ENCODE measurements around the gene LMAN2L. TPM values are rescaled to one million over a fixed set of nuclear protein-coding genes. Genes with fewer than 3 reads are reported as not detected.

Gene LMAN2L, protein sequence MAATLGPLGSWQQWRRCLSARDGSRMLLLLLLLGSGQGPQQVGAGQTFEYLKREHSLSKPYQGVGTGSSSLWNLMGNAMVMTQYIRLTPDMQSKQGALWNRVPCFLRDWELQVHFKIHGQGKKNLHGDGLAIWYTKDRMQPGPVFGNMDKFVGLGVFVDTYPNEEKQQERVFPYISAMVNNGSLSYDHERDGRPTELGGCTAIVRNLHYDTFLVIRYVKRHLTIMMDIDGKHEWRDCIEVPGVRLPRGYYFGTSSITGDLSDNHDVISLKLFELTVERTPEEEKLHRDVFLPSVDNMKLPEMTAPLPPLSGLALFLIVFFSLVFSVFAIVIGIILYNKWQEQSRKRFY
- polyA plus RNA-seq (2013, experiment 1 of 2): 17.6 TPM
- 18.5 TPM for polyA plus RNA-seq (2013, experiment 2 of 2)

DNA sequence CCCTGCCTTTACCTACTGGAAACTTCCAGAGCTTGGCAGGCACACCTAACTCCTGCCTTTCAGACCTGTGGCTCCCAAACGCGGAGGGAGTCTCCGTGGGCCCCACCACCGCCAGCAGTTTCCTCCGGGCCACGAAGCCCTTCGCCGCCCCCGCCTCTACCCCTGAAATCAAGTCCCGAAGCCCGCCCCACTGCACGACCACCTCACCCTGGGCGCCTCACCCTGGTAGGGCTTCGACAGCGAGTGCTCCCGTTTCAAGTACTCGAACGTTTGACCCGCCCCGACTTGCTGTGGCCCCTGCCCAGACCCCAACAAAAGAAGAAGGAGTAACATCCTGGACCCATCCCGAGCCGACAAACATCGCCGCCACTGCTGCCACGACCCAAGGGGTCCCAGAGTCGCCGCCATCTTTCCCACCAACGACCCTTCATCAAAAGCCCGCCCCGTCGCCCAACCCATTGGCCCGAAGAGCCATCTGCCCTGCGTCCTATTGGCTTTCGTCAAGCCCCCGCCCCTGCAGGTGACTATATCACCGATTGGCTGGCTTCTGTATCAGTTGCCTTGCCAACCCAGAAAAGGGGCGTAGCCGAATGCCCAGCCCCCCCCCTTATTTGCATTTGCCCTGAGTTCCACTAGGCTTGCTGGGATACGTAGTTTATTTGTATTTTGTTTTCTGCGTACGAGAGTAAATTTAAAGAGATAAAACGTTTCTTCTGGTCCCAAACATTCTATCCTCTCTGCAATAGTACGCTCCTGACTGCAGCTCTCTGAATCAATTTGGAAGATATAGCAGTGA is at the start of gene LMAN2L:
Gene LMAN2L (minus strand): TSS at position 432 of the 796 bp plus-strand sequence. CDS start 24 bp downstream, at position 408.
- Histone ChIP-seq H3K79me1 (ENCODE audit: low read depth, low read length) (peaks cover 4% of the 10 kb centered on the region), H2BK15ac (ENCODE audit: low read length) (no peak within 1 kb of the TSS), H2AFZ (ENCODE audit: low read length) (peak within 1 kb of the TSS; percentile 96), H3K27ac (replicated peaks; ENCODE audit: low read length) (no peak within 1 kb of the TSS), H3K9me3 (replicated peaks in 1 of 2; ENCODE audit: control insufficient read depth in 2 of 2, insufficient read depth in 1 of 2, low read depth in 1 of 2, low read length in 2 of 2) (no peaks in the 10 kb centered on the region), H3K14ac (ENCODE audit: low read length) (peak within 1 kb of the TSS; percentile 58), H3K18ac (ENCODE audit: low read length) (peak within 1 kb of the TSS; percentile 91), H3K4ac (ENCODE audit: low read length) (no peak within 1 kb of the TSS), H3K4me2 (ENCODE audit: insufficient read depth, low read length, poor library complexity, severe bottlenecking) (peak within 1 kb of the TSS; percentile 82), H2BK120ac (ENCODE audit: low read depth, low read length) (no peak within 1 kb of the TSS), H3K36me3 (replicated peaks in 1 of 2; ENCODE audit: control insufficient read depth in 2 of 2, insufficient read depth in 2 of 2, low read length in 2 of 2) (peaks cover 7 to 35% of the 10 kb centered on the region in 2 donors), H3K27me3 (ENCODE audit: control insufficient read depth in 3 of 3, insufficient read depth in 3 of 3, low read depth in 1 of 3, low read length in 3 of 3) (no peaks in the 10 kb centered on the region), H3K4me3 (ENCODE audit: low read length in 2 of 2) (peak within 1 kb of the TSS; percentile 81 to 87), H4K8ac (ENCODE audit: low read depth, low read length) (no peak within 1 kb of the TSS), H4K91ac (ENCODE audit: low read depth, low read length, poor library complexity) (no peak within 1 kb of the TSS), H2BK5ac (ENCODE audit: low read length) (no peak within 1 kb of the TSS), H3K23ac (ENCODE audit: low read depth, low read length, poor library complexity) (peak within 1 kb of the TSS; percentile 78), H3K4me1 (ENCODE audit: control insufficient read depth in 2 of 2, insufficient read depth in 1 of 2, low read depth in 1 of 2, low read length in 2 of 2) (peaks cover 4 to 6% of the 10 kb centered on the region in 2 donors), H3K9ac (ENCODE audit: low read depth, low read length, poor library complexity) (peak within 1 kb of the TSS; percentile 83), H2BK12ac (ENCODE audit: low read length) (no peak within 1 kb of the TSS), H2AK5ac (ENCODE audit: low read depth, low read length) (peak within 1 kb of the TSS; percentile 27)
- no CpG with 5 or more reads among the region's 43 CpGs for WGBS, 2 donors (ENCODE audit: extremely low coverage in 2 of 2, insufficient read length in 2 of 2, insufficient replicate concordance in 1 of 2)
- DNase-seq (ENCODE audit: low spot score): peak; percentile 94

DNA sequence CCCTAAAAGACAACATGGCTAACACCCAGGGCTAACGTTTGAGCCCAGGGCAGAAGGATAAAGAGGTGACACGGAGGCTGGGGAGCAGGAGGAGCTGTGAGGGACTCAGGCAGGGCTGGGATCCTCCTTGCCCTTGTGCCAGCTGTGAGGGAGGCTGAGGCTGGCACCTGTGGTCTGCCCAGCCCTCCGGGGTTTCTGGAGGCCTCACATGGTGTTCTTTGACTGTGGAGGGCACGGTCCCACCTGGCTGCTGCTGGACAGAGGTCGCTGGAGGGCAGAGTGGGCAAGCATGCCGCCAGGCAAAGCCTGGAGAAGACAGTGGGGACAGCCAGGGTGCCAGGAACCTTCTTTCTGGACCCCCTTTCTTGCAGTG is 49.4 kb upstream of the LMAN2L start:
- Histone ChIP-seq H4K8ac (ENCODE audit: low read depth, low read length) (no peak overlapping the region), H2BK5ac (ENCODE audit: low read length) (no peak overlapping the region), H3K27ac (replicated peaks; ENCODE audit: low read length) (no peak overlapping the region), H3K36me3 (replicated peaks in 1 of 2; ENCODE audit: control insufficient read depth in 2 of 2, insufficient read depth in 2 of 2, low read length in 2 of 2) (no peaks in the 10 kb centered on the region), H3K9ac (ENCODE audit: low read depth, low read length, poor library complexity) (no peak overlapping the region), H2AFZ (ENCODE audit: low read length) (no peak overlapping the region), H3K4ac (ENCODE audit: low read length) (no peak overlapping the region), H3K4me1 (ENCODE audit: control insufficient read depth in 2 of 2, insufficient read depth in 1 of 2, low read depth in 1 of 2, low read length in 2 of 2) (peaks cover 0 to 7% of the 10 kb centered on the region in 2 donors), H3K23ac (ENCODE audit: low read depth, low read length, poor library complexity) (no peak overlapping the region), H3K79me1 (ENCODE audit: low read depth, low read length) (peaks cover 3% of the 10 kb centered on the region), H3K4me3 (ENCODE audit: low read length in 2 of 2) (no peak overlapping the region), H3K4me2 (ENCODE audit: insufficient read depth, low read length, poor library complexity, severe bottlenecking) (no peak overlapping the region), H2BK12ac (ENCODE audit: low read length) (no peak overlapping the region), H2BK15ac (ENCODE audit: low read length) (no peak overlapping the region), H3K9me3 (replicated peaks in 1 of 2; ENCODE audit: control insufficient read depth in 2 of 2, insufficient read depth in 1 of 2, low read depth in 1 of 2, low read length in 2 of 2) (no peaks in the 10 kb centered on the region), H3K14ac (ENCODE audit: low read length) (no peak overlapping the region), H2AK5ac (ENCODE audit: low read depth, low read length) (peak overlapping the region; percentile 5), H3K27me3 (ENCODE audit: control insufficient read depth in 3 of 3, insufficient read depth in 3 of 3, low read depth in 1 of 3, low read length in 3 of 3) (no peaks in the 10 kb centered on the region), H3K18ac (ENCODE audit: low read length) (peak overlapping the region; percentile 4), H4K91ac (ENCODE audit: low read depth, low read length, poor library complexity) (no peak overlapping the region), H2BK120ac (ENCODE audit: low read depth, low read length) (no peak overlapping the region)
- DNase-seq (ENCODE audit: low spot score): no peak
- WGBS, 2 donors (ENCODE audit: extremely low coverage in 2 of 2, insufficient read length in 2 of 2, insufficient replicate concordance in 1 of 2): no CpG with 5 or more reads among the region's 6 CpGs

DNA sequence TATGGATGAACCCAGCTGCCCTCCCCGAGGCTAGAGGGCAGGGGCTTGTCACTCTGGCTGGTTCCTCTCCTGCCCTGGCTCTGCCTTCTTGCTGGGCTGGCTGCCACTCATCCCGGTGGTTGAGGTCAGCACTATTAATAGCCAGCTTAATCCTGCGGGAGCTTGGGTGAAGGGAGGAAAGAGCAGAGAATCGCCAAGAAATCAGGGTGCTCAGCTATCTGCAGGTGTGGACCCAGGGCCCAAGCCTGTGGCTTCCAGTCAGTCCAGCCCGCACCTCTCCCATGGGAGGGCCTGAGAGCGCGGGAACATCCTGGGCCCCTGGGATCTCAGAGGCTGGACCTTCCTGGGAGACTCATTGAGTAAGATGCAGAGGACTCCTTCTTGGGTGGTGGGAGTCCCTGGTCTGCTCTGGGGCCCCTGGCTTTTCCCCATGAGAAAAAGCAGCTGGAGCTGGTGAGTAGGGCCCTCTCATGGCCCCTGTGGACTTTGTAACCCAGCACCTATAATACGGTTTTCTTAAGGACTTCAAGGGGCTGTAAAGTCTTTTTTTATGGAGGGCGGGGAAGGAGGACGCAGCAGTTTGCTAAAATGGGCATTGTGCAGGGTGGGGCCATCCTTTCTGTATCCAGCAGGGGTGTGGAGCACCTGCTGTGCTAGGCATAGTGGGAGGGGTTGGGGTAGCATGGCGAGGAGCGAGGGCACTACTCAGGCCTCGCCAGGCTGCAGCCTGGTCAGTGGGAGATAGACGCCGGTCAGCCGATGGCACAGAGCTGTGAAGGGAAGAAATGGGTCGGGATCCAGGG is 48.8 kb upstream of the LMAN2L start:
- Histone ChIP-seq H3K36me3 (replicated peaks in 1 of 2; ENCODE audit: control insufficient read depth in 2 of 2, insufficient read depth in 2 of 2, low read length in 2 of 2) (no peaks in the 10 kb centered on the region), H3K4me2 (ENCODE audit: insufficient read depth, low read length, poor library complexity, severe bottlenecking) (no peak overlapping the region), H2BK12ac (ENCODE audit: low read length) (no peak overlapping the region), H2BK5ac (ENCODE audit: low read length) (no peak overlapping the region), H3K18ac (ENCODE audit: low read length) (peak overlapping the region; percentile 48), H3K79me1 (ENCODE audit: low read depth, low read length) (peaks cover 3% of the 10 kb centered on the region), H2BK15ac (ENCODE audit: low read length) (no peak overlapping the region), H3K4me1 (ENCODE audit: control insufficient read depth in 2 of 2, insufficient read depth in 1 of 2, low read depth in 1 of 2, low read length in 2 of 2) (peaks cover 0 to 7% of the 10 kb centered on the region in 2 donors), H4K91ac (ENCODE audit: low read depth, low read length, poor library complexity) (no peak overlapping the region), H2AFZ (ENCODE audit: low read length) (no peak overlapping the region), H2AK5ac (ENCODE audit: low read depth, low read length) (no peak overlapping the region), H3K23ac (ENCODE audit: low read depth, low read length, poor library complexity) (no peak overlapping the region), H3K4me3 (ENCODE audit: low read length in 2 of 2) (no peak overlapping the region), H3K9me3 (replicated peaks in 1 of 2; ENCODE audit: control insufficient read depth in 2 of 2, insufficient read depth in 1 of 2, low read depth in 1 of 2, low read length in 2 of 2) (no peaks in the 10 kb centered on the region), H2BK120ac (ENCODE audit: low read depth, low read length) (no peak overlapping the region), H3K27me3 (ENCODE audit: control insufficient read depth in 3 of 3, insufficient read depth in 3 of 3, low read depth in 1 of 3, low read length in 3 of 3) (no peaks in the 10 kb centered on the region), H3K14ac (ENCODE audit: low read length) (no peak overlapping the region), H3K4ac (ENCODE audit: low read length) (no peak overlapping the region), H4K8ac (ENCODE audit: low read depth, low read length) (no peak overlapping the region), H3K27ac (replicated peaks; ENCODE audit: low read length) (no peak overlapping the region), H3K9ac (ENCODE audit: low read depth, low read length, poor library complexity) (no peak overlapping the region)
- DNase-seq (ENCODE audit: low spot score): no peak
- WGBS, 2 donors (ENCODE audit: extremely low coverage in 2 of 2, insufficient read length in 2 of 2, insufficient replicate concordance in 1 of 2): no CpG with 5 or more reads among the region's 17 CpGs

Data from neuronal stem cell (in vitro differentiated cells).